ENCODE measurements around the gene EPHA4.

GRCh38 chr2:221555494-221555846 is 16.6 kb downstream of the EPHA4 start:
- TF ChIP-seq GATA2 (IDR thresholded peaks at IDR 0.05; ENCODE audit: low read depth, low read length) (no peak), GATA3 (IDR thresholded peaks at IDR 0.05; ENCODE audit: low read depth, low read length) (no peak)
